IPS-20b (cell line): ENCODE data around the gene GBE1.

Experiments used
- H3K27ac ChIP-seq: one replicate; pipeline ENCODE4 v1.5.1; 2013; ENCODE audit warnings: low read length
- H3K27me3 ChIP-seq: 2 replicates; pipeline ENCODE4 v1.6.1; 2013; ENCODE audit warnings: mild to moderate bottlenecking, low read length, inconsistent platforms; ENCODE audit not compliant: insufficient read depth
- H3K36me3 ChIP-seq: 2 replicates; pipeline ENCODE4 v1.6.1; 2013; ENCODE audit warnings: low read depth, mild to moderate bottlenecking, inconsistent platforms, low read length, moderate library complexity; ENCODE audit not compliant: insufficient read depth
- H3K4me1 ChIP-seq: 2 replicates; pipeline ENCODE4 v1.6.1; 2013; ENCODE audit warnings: mild to moderate bottlenecking, control low read depth, inconsistent platforms, low read length, moderate library complexity; ENCODE audit not compliant: insufficient read depth
- H3K4me3 ChIP-seq: 2 replicates; pipeline ENCODE4 v1.5.1; 2013; ENCODE audit warnings: mild to moderate bottlenecking, low read length, inconsistent platforms
- H3K9ac ChIP-seq: 2 replicates; pipeline ENCODE4 v1.6.1; 2013; ENCODE audit warnings: low read depth, mild to moderate bottlenecking, inconsistent platforms, low read length, moderate library complexity
- H3K9me3 ChIP-seq: 2 replicates; pipeline ENCODE4 v1.6.1; 2013; ENCODE audit warnings: mild to moderate bottlenecking, low read depth, low read length, inconsistent platforms; ENCODE audit not compliant: insufficient read depth

Gene GBE1

DNA sequence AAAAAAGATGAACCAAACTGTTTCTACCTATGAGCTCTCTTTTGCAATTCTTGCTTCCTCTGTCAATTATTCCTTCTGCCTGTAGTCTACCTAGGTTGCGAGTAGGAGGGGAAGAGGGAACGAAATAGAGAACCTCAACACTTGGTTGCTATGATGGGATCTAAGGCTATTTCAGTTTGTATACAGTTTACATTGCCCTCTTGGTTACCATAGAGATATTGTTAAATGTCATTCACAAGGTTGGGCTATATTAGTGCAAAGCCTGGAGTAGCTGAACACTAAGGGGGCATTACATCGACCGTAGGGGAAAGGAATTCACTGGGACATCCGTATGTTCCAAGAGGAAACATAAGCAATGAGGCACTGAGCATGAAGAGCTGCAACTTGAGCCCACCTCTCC, 276.9 kb downstream of the GBE1 start:
- H3K9ac ChIP-seq, result no peak overlapping the region
- H3K27me3 ChIP-seq, result no peaks in the 10 kb centered on the region
- H3K4me1 ChIP-seq, result no peaks in the 10 kb centered on the region
- no peaks in the 10 kb centered on the region for H3K9me3 ChIP-seq
- no peaks in the 10 kb centered on the region for H3K36me3 ChIP-seq
- H3K27ac ChIP-seq, result no peak overlapping the region
- H3K4me3 ChIP-seq, result no peak overlapping the region

- Histone ChIP-seq H3K4me1 (no peaks in the 10 kb centered on the region), H3K9me3 (no peaks in the 10 kb centered on the region), H3K27ac (no peak overlapping the region), H3K9ac (no peak overlapping the region), H3K36me3 (no peaks in the 10 kb centered on the region), H3K27me3 (no peaks in the 10 kb centered on the region), H3K4me3 (no peak overlapping the region)
Measured at GRCh38 chr3:81483046-81483445, 278.4 kb downstream of the GBE1 start.

DNA sequence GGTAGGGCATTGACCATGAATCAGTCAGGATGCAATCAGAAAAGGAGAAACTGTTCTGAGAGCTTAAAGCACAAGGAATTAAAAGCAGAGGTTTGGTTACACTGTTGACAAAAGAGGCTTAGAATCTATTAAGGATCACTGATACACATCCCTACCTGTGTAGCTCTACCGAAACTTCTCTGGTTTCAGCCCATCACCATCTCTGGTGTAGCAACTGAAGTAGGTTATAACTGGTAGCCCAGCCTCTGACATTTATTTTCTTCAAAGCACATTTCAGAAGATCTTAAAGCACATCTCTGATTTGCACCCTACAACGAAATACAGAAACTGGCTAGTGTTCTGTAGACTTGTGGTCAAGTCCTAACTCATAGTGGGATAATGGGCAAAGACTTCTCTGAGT, 283.7 kb downstream of the GBE1 start:
- Histone ChIP-seq H3K27me3 (no peaks in the 10 kb centered on the region), H3K36me3 (no peaks in the 10 kb centered on the region), H3K27ac (no peak overlapping the region), H3K4me1 (no peaks in the 10 kb centered on the region), H3K9me3 (no peaks in the 10 kb centered on the region), H3K4me3 (no peak overlapping the region), H3K9ac (no peak overlapping the region)

DNA sequence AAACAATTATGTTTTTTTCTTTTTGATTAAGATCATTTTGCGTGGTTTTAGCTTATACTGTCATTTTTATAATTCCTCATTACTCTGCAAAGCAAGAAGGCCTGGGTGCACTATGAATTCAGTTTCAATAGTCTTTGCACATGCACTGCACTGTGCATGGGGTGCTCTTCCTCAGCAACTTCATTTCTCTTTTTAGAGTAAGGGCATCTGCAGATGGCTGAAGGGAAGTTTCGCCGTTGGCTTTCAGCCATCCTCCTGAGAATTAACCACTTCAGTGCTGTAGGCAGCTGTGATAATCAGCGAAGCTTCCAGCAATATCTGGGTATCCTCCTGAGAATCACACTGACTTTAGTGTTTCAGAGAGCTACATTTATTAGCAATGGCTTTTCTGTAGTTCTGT, 284.8 kb downstream of the GBE1 start:
- Histone ChIP-seq H3K9ac (no peak overlapping the region), H3K9me3 (no peaks in the 10 kb centered on the region), H3K36me3 (no peaks in the 10 kb centered on the region), H3K4me3 (no peak overlapping the region), H3K27ac (no peak overlapping the region), H3K27me3 (no peaks in the 10 kb centered on the region), H3K4me1 (peaks cover 7% of the 10 kb centered on the region; the same call in 1 of the 2 replicates)

- H3K27ac ChIP-seq, result no peak overlapping the region
- no peaks in the 10 kb centered on the region for H3K36me3 ChIP-seq
- H3K27me3 ChIP-seq, result no peaks in the 10 kb centered on the region
- peaks cover 14% of the 10 kb centered on the region; the same call in 1 of the 2 replicates for H3K4me1 ChIP-seq
- no peak overlapping the region for H3K9ac ChIP-seq
- no peak overlapping the region for H3K4me3 ChIP-seq
- no peaks in the 10 kb centered on the region for H3K9me3 ChIP-seq
Measured at GRCh38 chr3:81472600-81473362, 288.7 kb downstream of the GBE1 start.

- no peak overlapping the region for H3K27ac ChIP-seq
- H3K9ac ChIP-seq, result no peak overlapping the region
- no peak overlapping the region for H3K4me3 ChIP-seq
- no peaks in the 10 kb centered on the region for H3K9me3 ChIP-seq
- no peaks in the 10 kb centered on the region for H3K36me3 ChIP-seq
- H3K4me1 ChIP-seq, result peaks cover 14% of the 10 kb centered on the region; the same call in 1 of the 2 replicates
- H3K27me3 ChIP-seq, result no peaks in the 10 kb centered on the region
Measured at GRCh38 chr3:81470524-81471278, 290.7 kb downstream of the GBE1 start.

DNA sequence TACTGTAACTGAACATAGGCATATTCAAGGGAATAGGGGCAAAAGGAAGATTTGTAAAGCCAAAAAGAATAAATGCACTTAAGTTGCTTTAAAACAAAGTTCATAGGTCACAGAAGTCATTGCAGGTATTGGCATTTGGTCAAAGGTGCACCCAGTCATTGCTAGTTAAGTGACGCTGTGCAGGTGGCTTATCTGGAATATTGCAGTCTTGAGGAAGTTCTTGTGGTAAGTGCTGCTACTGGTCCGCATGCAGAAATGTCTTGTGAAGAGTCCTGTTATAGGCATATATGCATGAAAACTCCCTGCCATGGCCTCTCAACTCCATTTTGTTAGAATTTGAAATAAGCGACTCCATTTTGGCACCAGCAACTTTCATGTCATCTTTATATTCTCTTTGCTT, 293.1 kb downstream of the GBE1 start:
- no peak overlapping the region for H3K27ac ChIP-seq
- no peak overlapping the region for H3K4me3 ChIP-seq
- H3K4me1 ChIP-seq, result peaks cover 14% of the 10 kb centered on the region; the same call in 1 of the 2 replicates
- H3K9me3 ChIP-seq, result no peaks in the 10 kb centered on the region
- no peak overlapping the region for H3K9ac ChIP-seq
- no peaks in the 10 kb centered on the region for H3K27me3 ChIP-seq
- no peaks in the 10 kb centered on the region for H3K36me3 ChIP-seq

GRCh38 chr3:81466201-81466560, 295.3 kb downstream of the GBE1 start:
- H3K36me3 ChIP-seq, result no peaks in the 10 kb centered on the region
- H3K27ac ChIP-seq, result no peak overlapping the region
- peaks cover 7% of the 10 kb centered on the region; the same call in 1 of the 2 replicates for H3K4me1 ChIP-seq
- no peak overlapping the region for H3K9ac ChIP-seq
- H3K4me3 ChIP-seq, result no peak overlapping the region
- H3K27me3 ChIP-seq, result no peaks in the 10 kb centered on the region
- H3K9me3 ChIP-seq, result no peaks in the 10 kb centered on the region

- no peaks in the 10 kb centered on the region for H3K27me3 ChIP-seq
- H3K9me3 ChIP-seq, result no peaks in the 10 kb centered on the region
- no peak overlapping the region for H3K27ac ChIP-seq
- H3K4me3 ChIP-seq, result no peak overlapping the region
- no peaks in the 10 kb centered on the region for H3K36me3 ChIP-seq
- H3K9ac ChIP-seq, result no peak overlapping the region
- peaks cover 7% of the 10 kb centered on the region; the same call in 1 of the 2 replicates for H3K4me1 ChIP-seq
Measured at GRCh38 chr3:81465510-81466200, 295.8 kb downstream of the GBE1 start.

- H3K9ac ChIP-seq, result no peak overlapping the region
- H3K4me1 ChIP-seq, result peaks cover 3% of the 10 kb centered on the region; the same call in 1 of the 2 replicates
- no peaks in the 10 kb centered on the region for H3K9me3 ChIP-seq
- H3K27me3 ChIP-seq, result no peaks in the 10 kb centered on the region
- no peaks in the 10 kb centered on the region for H3K36me3 ChIP-seq
- no peak overlapping the region for H3K27ac ChIP-seq
- no peak overlapping the region for H3K4me3 ChIP-seq
Measured at GRCh38 chr3:81463781-81464180, 297.7 kb downstream of the GBE1 start.

GRCh38 chr3:81462921-81463320, 298.5 kb downstream of the GBE1 start:
- Histone ChIP-seq H3K4me3 (no peak overlapping the region), H3K4me1 (no peaks in the 10 kb centered on the region), H3K36me3 (no peaks in the 10 kb centered on the region), H3K9me3 (no peaks in the 10 kb centered on the region), H3K27ac (no peak overlapping the region), H3K27me3 (no peaks in the 10 kb centered on the region), H3K9ac (no peak overlapping the region)
